ENCODE data around the gene STARD3.

Gene STARD3

DNA sequence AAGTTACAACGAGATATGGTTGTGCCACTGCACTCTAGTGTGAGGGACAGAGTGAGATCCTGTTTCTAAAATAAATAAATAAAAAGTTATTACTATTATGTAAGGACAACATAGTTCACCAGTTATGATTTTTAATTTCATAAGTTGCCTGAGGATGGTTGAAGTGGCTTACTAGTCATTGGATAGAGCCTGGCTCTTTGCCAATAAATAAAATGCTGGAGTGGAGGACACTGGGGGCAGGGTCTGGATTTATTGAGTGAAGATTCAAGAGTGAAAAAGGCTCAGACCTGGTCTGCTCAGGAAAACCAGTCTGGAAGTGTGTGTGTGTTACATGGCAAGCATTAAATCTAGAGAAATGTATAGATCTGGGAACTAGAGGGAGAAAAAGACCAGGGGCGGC lies 2.1 kb downstream of the STARD3 start:
- DNase-seq (ENCODE audit: low spot score) = no peak

DNA sequence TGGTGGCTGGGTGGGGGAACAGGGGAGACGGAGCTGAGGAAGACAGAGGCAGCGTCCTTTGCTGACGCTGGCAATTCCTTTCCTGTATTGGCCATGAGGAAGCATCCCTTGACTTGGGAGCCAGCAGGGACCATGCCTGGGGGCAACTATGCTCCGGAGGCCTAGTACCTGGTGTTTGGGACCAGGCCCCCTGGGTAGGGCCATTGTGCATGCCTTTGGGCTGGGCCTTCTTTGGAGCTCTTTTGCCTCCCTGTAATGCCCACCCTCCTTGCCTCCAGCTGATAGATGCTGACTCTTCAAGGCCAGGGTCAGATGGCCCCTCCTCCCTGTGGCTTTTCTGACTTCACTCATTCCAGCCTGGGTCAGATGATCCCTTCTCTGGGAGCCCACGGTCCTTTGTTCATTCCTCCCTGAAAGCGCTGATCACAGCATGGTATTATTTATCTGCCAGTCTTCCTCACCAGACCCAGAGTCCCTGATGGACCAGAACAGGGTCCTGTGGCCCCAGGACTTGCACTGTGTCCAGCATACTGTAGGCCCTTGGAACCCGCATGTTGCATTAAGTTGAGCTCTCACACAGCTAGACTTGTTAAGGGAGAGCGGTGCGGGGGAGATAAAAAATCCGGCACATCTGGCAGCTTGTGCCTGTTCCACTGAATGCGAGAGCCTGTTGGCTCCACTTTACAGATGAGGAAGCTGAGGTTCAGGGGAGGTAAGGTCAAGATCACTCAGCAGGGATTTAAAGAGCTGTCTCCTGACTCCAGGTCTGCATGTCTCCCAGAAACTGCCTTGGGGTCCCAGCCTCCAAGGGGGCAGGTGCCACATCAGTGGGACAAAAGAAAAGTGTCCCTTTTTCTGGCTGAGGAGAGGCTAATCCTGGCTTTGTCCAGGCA lies 2.9 kb downstream of the STARD3 start:
- DNase-seq (ENCODE audit: low spot score) = no peak

DNA sequence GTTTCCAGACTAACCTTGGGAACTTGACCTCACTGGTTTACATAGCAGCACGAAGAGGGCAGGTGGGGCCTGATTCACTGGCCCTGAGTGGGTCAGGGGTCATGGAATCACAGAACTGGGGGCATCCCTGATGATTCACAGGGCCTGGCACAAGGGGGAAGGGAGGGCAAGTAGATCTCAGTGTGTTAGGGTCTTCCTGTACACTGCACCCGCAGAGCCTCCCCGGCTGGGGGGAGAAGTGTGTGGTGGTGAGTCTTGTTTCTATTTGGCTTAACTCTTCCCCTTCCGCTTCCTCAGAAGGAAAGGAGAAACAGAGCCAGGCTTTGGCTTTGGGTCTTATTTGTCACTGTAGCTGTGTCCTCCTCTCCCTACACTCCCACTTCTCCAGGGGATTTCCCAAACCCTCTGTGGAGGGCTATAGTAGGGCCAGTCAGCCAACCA lies 3.7 kb downstream of the STARD3 start:
- DNase-seq (ENCODE audit: low spot score) = no peak

DNA sequence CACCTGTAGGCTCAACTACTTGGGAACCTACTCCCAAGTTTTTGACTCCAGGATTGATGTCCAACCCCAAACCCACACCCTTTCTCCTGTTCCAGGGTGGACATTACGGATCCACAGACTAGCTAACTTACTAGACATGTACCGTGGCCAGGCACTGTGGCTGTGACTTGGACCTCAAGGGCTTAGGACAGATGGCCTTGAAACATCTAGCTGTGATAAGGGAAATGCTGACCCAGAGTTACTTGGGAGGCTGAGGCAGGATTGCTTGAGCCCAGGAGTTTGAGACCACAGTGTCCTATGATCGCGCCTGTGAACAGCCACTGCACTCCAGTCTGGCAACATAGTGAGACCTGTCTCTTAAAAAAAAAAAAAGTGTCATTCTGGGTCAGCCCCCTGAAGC lies 4.2 kb downstream of the STARD3 start:
- DNase-seq (ENCODE audit: low spot score) = no peak

DNA sequence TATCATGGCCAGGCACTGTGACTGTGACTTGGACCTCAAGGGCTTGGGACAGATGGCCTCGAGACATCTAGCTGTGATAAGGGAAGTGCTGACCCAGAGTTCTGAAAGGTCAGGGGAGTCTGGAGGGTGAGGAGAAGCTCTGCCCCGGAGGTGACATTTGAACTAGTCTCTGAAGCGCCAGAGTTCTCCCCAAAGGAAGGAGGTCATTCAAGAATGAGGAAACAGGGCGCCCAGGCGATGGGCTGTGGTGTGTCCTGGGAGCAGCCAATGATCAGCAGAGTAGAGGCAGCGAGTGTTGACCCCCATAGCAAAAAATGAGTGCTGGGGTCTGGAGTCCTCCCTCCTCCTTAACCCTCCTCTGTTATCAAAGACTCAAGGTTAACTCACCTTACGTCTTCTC lies 4.9 kb downstream of the STARD3 start:
- DNase-seq (ENCODE audit: low spot score) = no peak

DNA sequence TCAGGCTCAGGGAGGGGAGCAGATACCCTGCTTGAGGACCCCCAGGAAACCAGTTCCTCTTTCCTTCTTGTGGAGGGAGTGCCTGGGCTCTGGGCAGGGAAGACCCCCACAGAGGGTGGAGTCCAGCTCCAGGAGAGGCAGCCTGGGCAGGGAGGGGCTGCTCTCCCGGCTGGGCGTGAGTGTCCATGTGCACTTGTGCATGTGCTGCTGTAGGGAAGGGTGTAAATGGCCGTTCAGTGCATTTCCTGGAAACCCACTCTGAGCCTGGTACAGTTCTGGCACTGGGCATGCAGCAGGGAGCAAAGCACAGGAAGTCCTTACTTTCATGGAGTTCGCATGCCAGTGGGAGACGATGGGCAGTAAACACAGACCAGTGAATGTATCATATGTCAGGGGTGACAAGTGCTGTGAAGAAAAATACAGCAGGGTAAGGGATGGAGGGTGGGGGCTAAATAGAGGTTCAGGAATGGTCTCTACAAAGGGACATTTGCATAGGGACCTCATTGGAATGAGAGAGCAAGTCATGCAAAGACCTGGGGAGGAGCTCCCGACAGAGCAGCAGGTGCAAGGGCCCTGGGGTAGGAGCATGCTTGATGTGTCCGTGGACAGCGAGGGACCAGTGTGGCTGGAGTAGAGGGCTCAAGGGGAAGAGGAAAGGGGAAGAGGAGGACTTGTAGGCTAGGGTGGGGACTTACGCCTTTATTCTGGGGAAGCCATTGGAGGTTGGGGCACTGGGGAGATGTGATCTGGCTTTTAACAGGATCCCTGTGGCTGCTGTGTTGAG lies 5.5 kb downstream of the STARD3 start:
- no peak for DNase-seq (ENCODE audit: low spot score)

DNA sequence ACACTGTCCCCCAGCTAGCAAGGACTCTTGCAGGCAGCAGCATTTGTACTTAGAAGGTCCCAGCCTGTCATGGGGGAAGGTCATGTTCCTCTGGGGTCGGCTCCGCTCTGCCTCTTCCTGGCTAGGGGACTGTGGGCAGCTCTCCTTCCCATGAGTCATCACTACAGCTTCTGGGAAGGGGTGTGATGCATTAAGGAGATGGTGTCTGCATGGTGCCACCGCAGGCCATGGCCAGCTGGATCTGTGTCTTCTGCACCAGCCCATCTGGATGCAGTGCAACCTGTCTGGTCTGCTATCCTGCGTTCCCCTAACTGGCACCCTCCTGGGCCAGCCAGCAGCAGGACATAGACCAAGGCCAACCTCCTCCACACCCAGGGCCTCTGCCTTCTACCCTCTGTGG lies 6.3 kb downstream of the STARD3 start:
- no peak for DNase-seq (ENCODE audit: low spot score)

DNA sequence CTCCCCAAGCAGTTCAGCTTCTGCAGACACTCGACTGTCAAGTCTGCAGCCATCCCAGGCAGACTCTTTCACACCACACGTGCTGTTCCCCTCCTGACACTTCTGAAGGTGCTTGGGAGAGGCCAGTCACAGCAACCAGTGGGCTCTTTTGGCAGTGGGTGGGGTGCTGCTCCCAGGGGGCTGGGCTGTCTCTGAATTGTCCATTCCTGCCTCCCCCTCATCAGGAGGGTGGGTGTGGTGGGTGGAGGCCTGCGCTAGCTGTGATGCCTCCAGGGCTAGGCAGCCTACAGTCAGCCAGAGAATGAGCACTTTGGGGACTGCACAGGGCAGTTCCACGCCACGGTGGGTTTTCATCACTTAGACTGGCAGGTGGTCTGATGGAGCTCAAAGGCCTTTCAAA lies 10.3 kb downstream of the STARD3 start:
- no peak for DNase-seq (ENCODE audit: low spot score)

DNA sequence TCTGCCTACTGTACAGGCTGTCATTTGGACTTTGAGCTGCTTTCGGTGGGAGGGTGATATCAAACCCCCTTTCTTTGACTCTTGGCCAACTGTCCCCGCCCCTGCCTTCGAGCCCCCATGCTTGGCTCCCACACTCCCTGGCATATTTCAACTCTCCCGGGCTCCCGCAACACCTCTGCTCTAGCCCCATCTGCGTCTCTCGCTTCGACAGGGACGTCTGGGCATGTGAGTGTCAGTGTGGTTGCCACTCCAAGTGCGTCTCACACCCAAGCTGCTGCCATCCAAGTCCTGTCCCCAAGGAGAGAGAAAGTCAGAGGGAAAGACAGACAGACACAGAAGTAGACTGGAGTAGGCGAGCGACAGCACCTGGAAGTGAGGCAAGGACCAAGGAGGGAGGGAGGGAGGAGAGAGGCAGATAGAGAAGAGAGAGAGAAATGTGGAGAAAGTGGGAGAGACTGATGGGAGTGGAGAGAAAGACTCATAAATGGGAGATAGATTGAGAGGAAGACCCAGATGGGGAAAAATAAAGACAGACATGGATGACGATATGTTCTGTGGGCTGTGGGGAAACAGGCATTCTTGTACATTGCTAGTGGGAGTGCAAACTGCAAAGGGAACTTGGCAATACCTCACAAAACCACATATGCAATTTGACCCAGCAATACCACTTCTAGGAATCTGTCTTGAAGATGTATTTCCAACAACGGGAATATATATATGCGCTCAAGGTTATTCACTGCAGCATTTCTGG lies 11.8 kb downstream of the STARD3 start:
- DNase-seq (ENCODE audit: low spot score) = no peak

DNA sequence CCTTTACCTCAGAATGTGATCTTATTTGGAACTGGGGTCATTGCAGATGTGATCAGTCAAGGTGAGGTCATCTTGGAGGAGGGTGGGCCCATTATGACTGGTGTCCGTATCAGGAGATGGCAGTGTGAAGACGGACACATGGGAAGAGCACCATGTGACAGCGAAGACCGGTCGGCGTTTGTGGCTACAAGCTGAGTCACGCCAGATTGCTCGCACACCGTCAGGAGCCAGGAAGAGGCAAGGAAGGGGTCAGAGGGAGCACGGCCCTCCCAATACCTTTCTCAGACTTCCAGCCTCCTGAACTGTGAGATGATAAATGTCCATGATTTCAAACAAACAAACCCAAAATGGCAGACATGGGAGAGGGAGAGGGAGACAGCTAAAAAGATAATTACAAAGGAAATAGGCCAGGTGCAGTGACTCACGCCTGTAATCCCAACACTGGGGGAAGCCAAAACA lies 13.2 kb downstream of the STARD3 start:
- no peak for DNase-seq (ENCODE audit: low spot score)

DNA sequence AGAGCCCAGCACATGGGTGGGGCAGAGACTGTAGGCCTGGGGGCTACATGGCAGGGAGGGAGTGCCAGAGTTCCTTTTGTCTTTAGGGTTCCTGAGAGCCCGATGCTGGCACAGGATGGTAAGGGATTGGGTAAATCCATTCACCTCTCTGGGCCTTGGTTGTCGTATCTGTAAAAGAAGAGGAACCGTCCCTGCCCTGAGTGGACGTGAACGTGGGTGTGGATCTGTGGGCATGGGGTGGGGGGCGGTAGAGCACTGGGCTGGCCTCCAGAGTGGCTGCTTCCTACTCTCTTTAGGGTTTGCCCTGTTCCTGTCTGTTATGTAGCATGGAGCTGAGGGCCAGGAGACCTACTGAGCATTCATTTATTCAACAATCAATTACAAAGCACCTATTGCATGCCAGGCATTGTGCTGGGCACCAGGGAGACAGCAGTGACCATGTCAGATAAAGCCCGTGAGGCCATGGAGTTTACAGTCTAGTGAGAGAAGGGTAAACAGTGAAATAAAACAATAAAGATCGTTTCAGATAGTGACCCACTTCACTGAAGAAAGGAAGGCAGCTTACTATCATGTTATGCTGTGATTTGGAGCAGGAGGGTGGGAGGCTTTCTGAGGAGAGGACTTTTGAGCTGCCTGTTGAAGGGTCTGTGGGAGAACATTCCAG lies 15.1 kb downstream of the STARD3 start:
- no peak for DNase-seq (ENCODE audit: low spot score)

DNA sequence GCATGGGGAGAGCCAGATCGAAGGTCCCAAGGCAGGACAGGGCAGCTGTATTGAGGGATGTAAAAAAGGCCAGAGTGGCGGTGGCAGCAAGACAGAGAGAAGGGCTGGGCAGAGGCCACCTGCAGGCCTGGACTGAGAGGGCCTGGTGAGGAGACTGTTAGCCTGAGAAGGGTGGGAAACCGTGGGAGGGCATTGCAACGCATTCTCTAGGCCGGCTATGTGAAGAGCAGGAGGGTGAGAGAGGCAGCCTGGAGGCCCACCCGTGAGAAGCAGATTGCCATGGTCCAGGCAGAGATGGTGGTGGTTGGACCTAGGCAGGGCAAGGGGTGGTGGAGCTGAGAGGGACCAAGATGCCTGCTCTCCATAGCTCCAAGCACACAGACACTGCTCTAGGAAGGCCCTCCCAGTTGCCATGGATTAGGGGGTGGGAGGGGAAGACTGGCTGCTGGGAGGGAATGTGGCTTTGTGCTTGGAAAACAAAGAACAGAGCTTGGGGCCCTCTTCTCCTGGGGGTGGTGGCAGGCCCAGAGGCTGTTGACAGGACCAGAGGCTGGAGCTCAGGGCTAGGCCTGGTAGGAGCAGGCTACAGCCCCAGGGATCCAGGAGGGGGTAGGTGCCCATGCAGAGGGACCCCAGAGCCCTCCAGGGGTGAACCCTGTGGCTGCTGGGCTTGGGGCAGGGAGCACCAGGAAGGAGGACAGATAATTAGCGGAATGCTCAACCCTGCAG lies 15.8 kb downstream of the STARD3 start:
- DNase-seq (ENCODE audit: low spot score) = no peak

DNA sequence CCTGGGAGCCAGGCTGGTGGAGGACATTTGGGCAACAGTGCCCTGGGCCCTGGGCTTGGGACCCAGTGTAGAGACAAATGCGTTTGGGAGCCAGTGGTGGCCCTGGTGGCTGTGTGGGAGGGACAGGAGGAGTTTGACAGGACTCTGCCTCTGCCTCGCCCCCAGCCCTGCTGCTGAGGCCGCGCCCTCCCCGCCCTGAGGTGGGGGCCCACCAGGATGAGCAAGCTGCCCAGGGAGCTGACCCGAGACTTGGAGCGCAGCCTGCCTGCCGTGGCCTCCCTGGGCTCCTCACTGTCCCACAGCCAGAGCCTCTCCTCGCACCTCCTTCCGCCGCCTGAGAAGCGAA lies 16.3 kb downstream of the STARD3 start:
- DNase-seq (ENCODE audit: low spot score) = no peak

DNA sequence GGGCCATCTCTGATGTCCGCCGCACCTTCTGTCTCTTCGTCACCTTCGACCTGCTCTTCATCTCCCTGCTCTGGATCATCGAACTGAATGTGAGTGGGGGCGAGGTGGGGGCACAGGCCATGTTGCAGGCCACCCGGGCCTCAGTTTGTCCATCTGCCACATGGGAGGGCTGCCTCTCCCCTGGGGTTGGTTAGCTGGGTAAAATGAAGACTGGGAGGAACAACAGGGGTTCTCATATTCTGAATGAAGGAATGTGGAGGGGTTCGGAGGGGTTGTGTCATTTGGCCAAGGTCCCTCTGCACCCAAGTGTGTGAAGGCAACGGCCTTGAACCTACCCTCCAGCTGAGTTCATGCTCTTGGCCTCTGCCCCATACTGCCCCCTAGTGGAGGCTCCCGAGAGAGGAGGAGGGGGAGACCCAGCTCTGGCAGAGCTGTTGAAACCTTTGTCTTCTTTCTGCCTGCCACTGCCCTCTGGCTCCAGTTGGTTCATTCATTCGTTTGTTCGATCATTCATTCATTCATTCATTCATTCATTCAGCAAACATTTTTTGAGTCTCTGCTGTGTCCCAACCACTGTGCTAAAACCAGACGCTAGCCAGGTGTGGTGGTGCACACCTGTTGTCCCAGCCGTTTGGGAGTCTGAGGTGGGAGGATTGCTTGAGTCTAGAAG lies 16.9 kb downstream of the STARD3 start:
- peak; percentile 86 for DNase-seq (ENCODE audit: low spot score)

DNA sequence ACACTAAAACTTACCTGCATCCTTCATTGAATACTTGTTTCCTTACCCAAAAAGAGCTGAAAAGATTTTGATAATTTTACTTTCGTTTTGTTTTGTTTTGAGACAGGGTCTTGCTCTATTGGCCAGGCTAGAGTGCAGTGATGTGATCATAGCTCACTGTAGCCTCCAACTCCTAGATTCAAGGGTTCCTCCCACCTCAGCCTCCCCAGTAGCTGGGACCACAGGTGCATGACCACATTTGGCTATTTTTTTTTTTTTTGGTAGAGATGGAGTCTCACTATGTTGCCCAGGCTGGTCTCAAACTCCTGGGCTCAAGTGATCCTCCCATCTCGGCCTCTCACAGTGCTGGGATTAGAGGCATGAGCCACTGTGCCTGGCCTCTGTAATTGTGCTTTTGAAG lies 18.2 kb downstream of the STARD3 start:
- no peak for DNase-seq (ENCODE audit: low spot score)

DNA sequence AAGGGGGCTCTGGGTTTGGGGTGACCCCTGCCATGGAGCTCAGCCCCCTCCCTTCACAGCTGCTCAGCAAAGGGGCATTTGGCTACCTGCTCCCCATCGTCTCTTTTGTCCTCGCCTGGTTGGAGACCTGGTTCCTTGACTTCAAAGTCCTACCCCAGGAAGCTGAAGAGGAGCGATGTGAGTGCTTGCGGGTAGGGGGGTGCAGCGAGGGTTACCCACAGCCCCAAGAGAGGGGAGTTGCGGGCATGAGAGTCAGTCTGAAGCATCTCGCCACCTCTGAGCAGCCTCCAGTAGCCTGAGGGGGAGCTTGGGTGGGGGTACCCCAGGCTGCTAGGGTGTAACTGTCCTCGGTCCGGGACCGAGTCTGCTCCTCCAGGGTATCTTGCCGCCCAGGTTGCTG lies 21.4 kb downstream of the STARD3 start:
- DNase-seq (ENCODE audit: low spot score) = no peak

DNA sequence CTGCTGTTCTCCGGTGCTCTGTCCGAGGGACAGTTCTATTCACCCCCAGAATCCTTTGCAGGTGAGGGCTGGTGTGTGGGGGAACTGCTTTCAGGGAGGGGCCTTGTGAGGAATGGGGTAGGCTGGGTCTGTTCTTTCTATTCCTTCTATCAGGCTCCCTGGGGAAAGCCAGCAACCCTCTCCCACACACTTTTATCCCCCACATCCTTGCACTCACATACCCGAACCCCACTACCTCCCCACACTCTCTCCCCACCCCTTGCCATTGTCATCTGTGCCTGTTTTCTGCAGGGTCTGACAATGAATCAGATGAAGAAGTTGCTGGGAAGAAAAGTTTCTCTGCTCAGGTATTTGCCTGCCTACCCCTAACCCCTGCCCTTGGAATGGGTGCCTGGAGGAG lies 21.8 kb downstream of the STARD3 start:
- DNase-seq (ENCODE audit: low spot score) = no peak

DNA sequence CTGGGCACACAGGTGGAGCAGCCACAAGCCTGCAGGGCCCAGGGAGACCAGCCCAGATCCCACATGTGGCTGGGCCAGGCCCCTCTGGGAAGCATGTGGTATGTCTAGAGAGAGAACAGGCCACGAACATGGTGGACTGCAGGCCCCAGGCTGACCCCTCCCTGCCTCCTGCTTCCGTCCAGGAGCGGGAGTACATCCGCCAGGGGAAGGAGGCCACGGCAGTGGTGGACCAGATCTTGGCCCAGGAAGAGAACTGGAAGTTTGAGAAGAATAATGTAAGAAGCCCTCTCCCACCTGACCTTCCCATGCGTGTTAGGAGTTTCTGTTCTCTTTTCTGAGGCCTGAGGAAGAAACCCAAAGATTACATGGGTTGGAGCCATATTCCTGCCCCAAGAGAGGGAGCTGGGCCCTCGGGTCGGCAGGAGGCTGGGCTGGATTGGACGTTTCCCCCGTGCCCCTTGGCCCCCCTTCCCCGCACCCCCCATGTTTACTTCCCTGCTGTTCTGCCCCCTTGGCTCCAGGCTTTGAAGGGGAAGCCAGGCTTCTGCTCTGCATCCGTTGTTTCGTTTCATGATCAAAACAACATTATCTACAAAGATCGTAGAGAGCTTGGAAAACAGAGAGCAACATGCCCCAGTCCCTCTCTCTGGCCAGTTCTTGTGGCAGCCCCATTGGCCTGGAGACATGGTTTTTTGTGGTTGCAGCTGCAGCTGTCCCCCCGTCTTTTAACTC lies 22.5 kb downstream of the STARD3 start:
- DNase-seq (ENCODE audit: low spot score) = no peak

DNA sequence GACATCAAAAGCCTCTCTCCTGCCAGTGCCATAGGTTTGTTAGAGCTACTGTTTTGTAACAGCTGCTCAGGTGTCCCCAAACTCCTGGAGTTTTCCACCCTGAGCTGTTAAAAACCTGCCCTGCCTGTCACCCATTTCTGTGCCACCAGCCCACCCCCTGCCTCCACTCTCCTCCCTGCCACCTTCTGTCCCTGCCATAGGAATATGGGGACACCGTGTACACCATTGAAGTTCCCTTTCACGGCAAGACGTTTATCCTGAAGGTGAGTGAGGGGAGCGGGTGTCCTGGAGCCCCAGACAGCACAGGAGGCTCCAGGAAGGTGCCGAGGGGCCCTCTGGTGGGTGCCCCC lies 23.0 kb downstream of the STARD3 start:
- no peak for DNase-seq (ENCODE audit: low spot score)

Data from HuH-7.5 (cell line).